ENCODE results near the gene MACROD2.

MACROD2 gene

GRCh38 chr20:14761903-14762302 is 766.6 kb downstream of the MACROD2 start:
- no peak for DNase-seq (ENCODE audit: low read depth)

- no peak for DNase-seq (ENCODE audit: low read depth)
Observed at GRCh38 chr20:14764511-14765369, 769.4 kb downstream of the MACROD2 start.

- DNase-seq (ENCODE audit: low read depth): no peak
Observed at GRCh38 chr20:14765370-14765701, 770.0 kb downstream of the MACROD2 start.

GRCh38 chr20:14773486-14773885 is 778.2 kb downstream of the MACROD2 start:
- no peak for DNase-seq (ENCODE audit: low read depth)

GRCh38 chr20:14775778-14776177 is 780.5 kb downstream of the MACROD2 start:
- DNase-seq (ENCODE audit: low read depth): peak; percentile 80

GRCh38 chr20:14777591-14777990 is 782.3 kb downstream of the MACROD2 start:
- no peak for DNase-seq (ENCODE audit: low read depth)

GRCh38 chr20:14778096-14778495 is 782.8 kb downstream of the MACROD2 start:
- DNase-seq (ENCODE audit: low read depth): no peak

- no peak for DNase-seq (ENCODE audit: low read depth)
Observed at GRCh38 chr20:14778875-14779274, 783.6 kb downstream of the MACROD2 start.

GRCh38 chr20:14780508-14780907 is 785.2 kb downstream of the MACROD2 start:
- no peak for DNase-seq (ENCODE audit: low read depth)

GRCh38 chr20:14782731-14783130 is 787.4 kb downstream of the MACROD2 start:
- DNase-seq (ENCODE audit: low read depth): no peak

- no peak for DNase-seq (ENCODE audit: low read depth)
Observed at GRCh38 chr20:14783766-14784165, 788.5 kb downstream of the MACROD2 start.

- DNase-seq (ENCODE audit: low read depth): no peak
Observed at GRCh38 chr20:14785065-14785743, 789.9 kb downstream of the MACROD2 start.

- DNase-seq (ENCODE audit: low read depth): no peak
Observed at GRCh38 chr20:14790190-14790589, 794.9 kb downstream of the MACROD2 start.

- DNase-seq (ENCODE audit: low read depth): peak; percentile 12
Observed at GRCh38 chr20:14790771-14791620, 795.7 kb downstream of the MACROD2 start.

- no peak for DNase-seq (ENCODE audit: low read depth)
Observed at GRCh38 chr20:14792915-14793314, 797.6 kb downstream of the MACROD2 start.

GRCh38 chr20:14799545-14800216 is 804.4 kb downstream of the MACROD2 start:
- no peak for DNase-seq (ENCODE audit: low read depth)

- DNase-seq (ENCODE audit: low read depth): no peak
Observed at GRCh38 chr20:14800707-14801425, 805.5 kb downstream of the MACROD2 start.

GRCh38 chr20:14801591-14802325 is 806.4 kb downstream of the MACROD2 start:
- DNase-seq (ENCODE audit: low read depth): no peak

GRCh38 chr20:14807224-14807623 is 811.9 kb downstream of the MACROD2 start:
- DNase-seq (ENCODE audit: low read depth): no peak

- DNase-seq (ENCODE audit: low read depth): no peak
Observed at GRCh38 chr20:14815340-14815739, 820.0 kb downstream of the MACROD2 start.

GRCh38 chr20:14816471-14816870 is 821.2 kb downstream of the MACROD2 start:
- DNase-seq (ENCODE audit: low read depth): no peak

All from stromal cell of bone marrow (primary cell).